ENCODE results near the gene MFNG. TPM values are rescaled to one million over a fixed set of nuclear protein-coding genes. Genes with fewer than 3 reads are reported as not detected.

MFNG gene
- total RNA-seq, 1 donor from 2014 or later: not detected

DNA sequence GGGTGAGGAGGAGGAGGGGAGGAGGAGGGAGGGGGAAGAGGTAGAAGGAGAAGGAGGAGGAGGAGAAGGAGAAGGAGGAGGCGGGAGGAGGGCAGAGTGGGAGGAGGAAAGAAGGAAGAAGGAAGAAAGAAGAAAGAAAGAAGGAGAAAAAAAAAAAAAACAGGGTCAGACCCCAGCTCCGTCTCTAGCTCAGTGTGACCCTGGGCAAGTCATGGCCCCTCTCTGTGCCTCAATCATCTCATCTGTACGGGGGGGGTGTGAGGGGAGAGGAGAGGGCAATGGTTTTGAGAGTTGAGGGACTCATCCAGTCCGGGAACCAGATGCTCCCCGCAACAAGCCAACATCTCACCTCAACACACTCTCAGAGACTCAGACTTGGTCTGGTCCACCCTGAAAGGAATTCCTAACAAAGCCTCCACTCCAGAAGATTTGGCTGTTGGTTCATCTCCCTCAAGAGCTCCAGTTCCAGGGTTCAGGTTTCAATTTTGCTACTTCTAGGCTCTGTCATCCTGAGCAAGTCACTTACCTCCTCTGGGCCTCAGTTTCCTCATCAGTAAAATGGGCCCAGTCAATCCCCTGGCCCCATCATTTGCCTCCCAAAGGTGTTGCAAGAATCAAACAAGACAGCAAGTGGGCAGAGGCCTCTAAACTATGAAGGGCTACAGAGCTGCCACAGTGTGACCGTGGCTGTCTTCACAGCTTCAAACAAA lies 25.4 kb upstream of the MFNG start:
- no peak overlapping the region for H3K4me3 ChIP-seq (ENCODE audit: low read depth, low read length)
- TF ChIP-seq, protein P1, sequence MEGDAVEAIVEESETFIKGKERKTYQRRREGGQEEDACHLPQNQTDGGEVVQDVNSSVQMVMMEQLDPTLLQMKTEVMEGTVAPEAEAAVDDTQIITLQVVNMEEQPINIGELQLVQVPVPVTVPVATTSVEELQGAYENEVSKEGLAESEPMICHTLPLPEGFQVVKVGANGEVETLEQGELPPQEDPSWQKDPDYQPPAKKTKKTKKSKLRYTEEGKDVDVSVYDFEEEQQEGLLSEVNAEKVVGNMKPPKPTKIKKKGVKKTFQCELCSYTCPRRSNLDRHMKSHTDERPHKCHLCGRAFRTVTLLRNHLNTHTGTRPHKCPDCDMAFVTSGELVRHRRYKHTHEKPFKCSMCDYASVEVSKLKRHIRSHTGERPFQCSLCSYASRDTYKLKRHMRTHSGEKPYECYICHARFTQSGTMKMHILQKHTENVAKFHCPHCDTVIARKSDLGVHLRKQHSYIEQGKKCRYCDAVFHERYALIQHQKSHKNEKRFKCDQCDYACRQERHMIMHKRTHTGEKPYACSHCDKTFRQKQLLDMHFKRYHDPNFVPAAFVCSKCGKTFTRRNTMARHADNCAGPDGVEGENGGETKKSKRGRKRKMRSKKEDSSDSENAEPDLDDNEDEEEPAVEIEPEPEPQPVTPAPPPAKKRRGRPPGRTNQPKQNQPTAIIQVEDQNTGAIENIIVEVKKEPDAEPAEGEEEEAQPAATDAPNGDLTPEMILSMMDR (conservative IDR thresholded peaks at IDR 0.05; ENCODE audit: low read depth, low read length): no peak
- DNase-seq (ENCODE audit: low read depth): no peak

DNA sequence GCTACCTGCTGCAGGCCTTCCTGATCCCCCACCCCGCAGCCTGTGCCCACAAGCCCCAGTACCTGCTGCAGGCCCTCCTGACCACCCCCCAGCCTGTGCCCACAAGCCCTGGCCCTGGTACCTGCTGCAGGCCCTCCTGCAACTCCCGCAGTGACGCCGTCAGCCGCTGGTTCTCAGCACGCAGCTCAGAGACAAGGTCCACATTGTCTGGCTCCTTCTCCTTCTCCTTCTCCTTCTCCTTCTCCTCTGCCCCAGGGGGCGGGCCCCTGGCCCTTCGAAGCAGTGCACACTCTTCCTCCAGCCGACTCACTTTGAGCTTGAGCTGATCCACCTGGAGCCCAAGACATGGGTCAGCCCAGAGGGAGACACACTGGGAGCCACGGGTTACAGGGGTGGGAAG lies 23.9 kb upstream of the MFNG start:
- DNase-seq (ENCODE audit: low read depth): no peak
- TF ChIP-seq, protein P1 (conservative IDR thresholded peaks at IDR 0.05; ENCODE audit: low read depth, low read length): no peak
- H3K4me3 ChIP-seq (ENCODE audit: low read depth, low read length): no peak overlapping the region

DNA sequence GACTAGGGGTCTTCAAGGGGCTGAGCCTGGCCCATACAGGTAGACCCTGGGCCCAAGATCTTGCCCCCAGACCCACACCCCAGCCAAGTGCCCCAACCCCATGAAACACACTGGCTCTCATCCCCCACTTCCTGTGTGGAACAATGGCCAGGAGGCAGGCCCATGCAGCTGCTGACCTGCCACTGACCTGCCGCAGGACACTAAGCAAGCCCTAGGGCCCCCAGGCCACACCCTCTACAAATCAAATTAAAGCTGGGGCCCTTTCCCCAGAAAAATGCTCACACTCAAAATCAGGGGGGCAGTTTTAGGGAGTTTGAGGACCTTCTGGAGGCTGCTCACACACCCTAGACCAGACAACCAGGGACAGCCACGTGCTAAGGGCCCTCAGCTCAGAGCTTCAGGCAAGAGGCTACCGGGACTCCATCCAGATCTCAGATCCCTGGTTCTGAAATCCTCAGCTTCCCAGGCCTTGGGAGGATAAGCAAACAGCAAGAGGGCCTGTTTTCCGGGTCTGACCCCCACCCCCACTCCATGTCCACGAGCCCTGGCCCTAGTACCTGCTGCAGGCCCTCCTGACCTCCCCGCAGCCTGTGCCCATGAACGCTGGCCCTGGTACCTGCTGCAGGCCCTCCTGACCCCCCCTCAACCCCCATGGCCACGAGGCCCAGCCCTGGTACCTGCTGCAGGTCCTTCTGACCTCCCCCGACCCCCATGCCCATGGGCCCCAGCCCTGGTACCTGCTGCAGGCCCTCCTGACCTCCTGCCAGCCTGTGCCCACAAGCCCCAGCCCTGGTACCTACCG lies 23.1 kb upstream of the MFNG start:
- no peak overlapping the region for H3K4me3 ChIP-seq (ENCODE audit: low read depth, low read length)
- no peak for DNase-seq (ENCODE audit: low read depth)
- TF ChIP-seq, protein P1 (conservative IDR thresholded peaks at IDR 0.05; ENCODE audit: low read depth, low read length): no peak

DNA sequence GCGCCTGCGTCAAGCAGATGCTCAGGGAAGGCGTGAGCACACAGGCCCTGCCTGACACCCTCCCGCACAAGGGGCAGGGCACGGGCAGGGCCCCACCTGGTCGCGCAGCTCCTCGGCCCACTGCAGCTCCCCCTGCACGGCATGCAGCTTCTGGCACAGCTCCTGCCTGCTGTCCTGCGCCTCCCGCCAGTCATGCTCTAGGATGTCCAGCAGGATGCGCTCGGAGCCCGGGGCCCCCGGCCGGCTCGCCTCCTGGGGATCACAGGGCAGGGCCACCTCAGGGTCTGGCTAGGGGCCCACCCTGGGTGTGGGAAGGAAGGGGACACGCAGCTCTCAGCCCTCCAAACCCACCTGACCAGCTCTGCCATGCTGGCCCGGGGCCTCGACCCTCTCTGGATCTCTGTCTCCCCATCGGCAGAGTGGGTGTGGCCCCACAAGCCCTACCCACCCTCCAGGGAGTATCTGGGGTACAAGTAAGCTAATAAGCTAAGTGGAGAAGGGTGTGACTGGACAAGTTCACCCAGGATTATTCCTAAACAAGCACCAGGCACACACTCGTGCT lies 22.3 kb upstream of the MFNG start:
- DNase-seq (ENCODE audit: low read depth): no peak
- TF ChIP-seq, protein P1 (conservative IDR thresholded peaks at IDR 0.05; ENCODE audit: low read depth, low read length): no peak

DNA sequence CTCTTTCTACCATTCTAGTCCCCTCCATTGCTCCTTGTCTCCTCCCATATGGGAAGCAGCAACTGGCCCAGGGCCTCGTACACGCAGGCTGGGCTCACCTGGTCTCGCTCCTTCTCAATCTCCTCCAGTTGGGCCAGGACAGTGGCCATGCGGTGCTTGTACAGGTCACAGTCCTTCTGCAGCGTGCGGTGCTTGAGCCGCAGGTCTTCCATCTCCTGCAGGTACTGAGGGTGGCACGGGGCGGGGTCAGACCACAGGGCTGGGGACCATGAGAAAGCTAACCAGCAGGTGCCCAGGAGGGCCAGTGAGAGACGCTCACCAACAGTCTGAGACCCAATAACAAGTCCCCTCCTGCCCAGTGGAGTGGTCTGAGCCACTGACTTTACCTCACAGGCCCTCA lies 21.5 kb upstream of the MFNG start:
- no peak overlapping the region for H3K4me3 ChIP-seq (ENCODE audit: low read depth, low read length)
- TF ChIP-seq, protein P1 (conservative IDR thresholded peaks at IDR 0.05; ENCODE audit: low read depth, low read length): no peak
- no peak for DNase-seq (ENCODE audit: low read depth)

More for the DNA sequence above, 22.3 kb upstream of the MFNG start:
- H3K4me3 ChIP-seq (ENCODE audit: low read depth, low read length): no peak overlapping the region

DNA sequence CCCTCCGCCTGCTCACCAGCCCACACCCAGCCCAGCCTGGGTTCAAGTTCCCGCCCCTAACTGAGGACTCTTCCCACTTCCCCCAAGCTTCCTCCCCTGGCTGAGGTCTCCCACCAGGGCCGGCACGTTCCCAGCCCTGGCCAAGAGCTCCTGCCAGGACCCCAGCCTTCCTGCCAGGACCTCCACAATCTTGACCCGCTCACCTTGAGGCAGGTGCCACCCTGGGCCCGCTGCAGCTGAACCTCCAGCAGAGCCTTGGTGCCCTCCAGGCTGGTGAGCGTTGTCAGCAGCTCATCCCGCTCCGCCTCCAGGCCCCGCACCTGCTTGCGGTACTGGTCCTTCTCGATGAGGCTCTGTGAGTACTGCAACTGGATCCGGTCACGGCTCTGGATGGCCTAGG lies 19.8 kb upstream of the MFNG start:
- H3K4me3 ChIP-seq (ENCODE audit: low read depth, low read length): no peak overlapping the region
- TF ChIP-seq, protein P1 (conservative IDR thresholded peaks at IDR 0.05; ENCODE audit: low read depth, low read length): no peak
- DNase-seq (ENCODE audit: low read depth): no peak

All from epithelial cell of proximal tubule (primary cell).